HepG2 (cell line): Measurements from ENCODE around the gene PCLO. TPM values are rescaled to one million over a fixed set of nuclear protein-coding genes. Genes with fewer than 3 reads are reported as not detected.

ENCODE experiments used
- ATAC-seq: fragments of 200-7000 bp; cut with Tn5 transposase; 3 replicates; pipeline ENCODE4 v1.9.1; 2020; ENCODE audit warnings: mild to moderate bottlenecking, moderate library complexity
- BruUV-seq: library from RNA; stranded (reverse); fragments of 400-500 nt; replicated peaks from 2 replicates; lab custom pipeline; 2021; lab: Mats Ljungman, UMichigan
- CTCF ChIA-PET: fragments of 300-600 bp; formaldehyde crosslinking; extraction: SDS; loops from one replicate; lab custom pipeline; 2021; ENCODE audit warnings: low total read pairs, inconsistent platforms, low intra/inter-chr PET ratio; lab: Yijun Ruan, JAX
- POLR2A ChIA-PET: fragments of 350-600 bp; sonication (Branson Sonifier 250); formaldehyde crosslinking; loops from one replicate; lab custom pipeline; 2020; ENCODE audit warnings: antibody characterized with exemption, inconsistent platforms; lab: Yijun Ruan, JAX
- DNase-seq: peaks from one replicate; pipeline ENCODE4 v3.0.0-alpha.2; 2015; ENCODE audit warnings: low spot score
- FAIRE-seq: peaks from 3 replicates; lab custom pipeline; 2011; peaks lifted over from hg19 to GRCh38; lab: Jason Lieb, UNC
- H2AFZ ChIP-seq: one replicate; pipeline ENCODE4 v1.6.1; 2011; ENCODE audit warnings: low read length, inconsistent platforms
- H3K27ac ChIP-seq: fragments of 300-600 bp; 3 replicates; pipeline ENCODE4 v1.8.0; 2011; ENCODE audit warnings: mixed run types, mild to moderate bottlenecking, mixed read lengths, low read length, inconsistent platforms; ENCODE audit not compliant: insufficient read depth; ENCODE audit errors: extremely low read length
- H3K27me3 ChIP-seq, 2 experiments: fragments of 200-600 bp in 1 of 2; 2 replicates in 1 of 2; 3 replicates in 1 of 2; pipeline versions ENCODE4 v1.6.0 to v1.8.0; 2011; ENCODE audit warnings: low read length in 2 of 2, mild to moderate bottlenecking in 2 of 2, moderate library complexity in 2 of 2, inconsistent platforms in 1 of 2; ENCODE audit not compliant: insufficient read depth in 2 of 2, control insufficient read depth in 1 of 2
- H3K36me3 ChIP-seq, 2 experiments: fragments of 200-600 bp in 1 of 2; replicated peaks in 1 of 2; 2 replicates in 1 of 2; 3 replicates in 1 of 2; pipeline versions ENCODE4 v1.5.1 to v1.8.0; 2011; ENCODE audit warnings: low read length in 2 of 2, inconsistent platforms in 1 of 2; ENCODE audit not compliant: insufficient read depth in 2 of 2, control insufficient read depth in 1 of 2
- H3K4me1 ChIP-seq: 2 replicates; pipeline ENCODE4 v1.5.1; 2012; ENCODE audit warnings: low read length, inconsistent platforms; ENCODE audit not compliant: insufficient read depth
- H3K4me2 ChIP-seq: 2 replicates; pipeline ENCODE4 v1.6.0; 2011; ENCODE audit warnings: low read depth, low read length, inconsistent platforms
- H3K4me3 ChIP-seq, 3 experiments: fragments of 200-600 bp in 1 of 3; sonication (generic), shearing (Covaris generic) in 1 of 3; replicated peaks in 1 of 3; 2 replicates each; pipeline ENCODE4 v1.5.1; 2011 to 2016; ENCODE audit warnings: low read length in 3 of 3, inconsistent platforms in 2 of 3, low read depth in 2 of 3, mild to moderate bottlenecking in 2 of 3, control low read depth in 1 of 3, mixed read lengths in 1 of 3; ENCODE audit not compliant: insufficient read depth in 1 of 3
- H3K79me2 ChIP-seq: one replicate; pipeline ENCODE4 v1.6.1; 2011; ENCODE audit warnings: low read length, inconsistent platforms; ENCODE audit not compliant: insufficient read depth
- H3K9ac ChIP-seq: 2 replicates; pipeline ENCODE4 v1.6.0; 2011; ENCODE audit warnings: mild to moderate bottlenecking, low read depth, low read length, inconsistent platforms; ENCODE audit not compliant: insufficient read depth
- H3K9me3 ChIP-seq: 2 replicates; pipeline ENCODE4 v1.5.1; 2012; ENCODE audit warnings: mild to moderate bottlenecking, low read length
- H4K20me1 ChIP-seq: 2 replicates; pipeline ENCODE4 v1.6.0; 2011; ENCODE audit warnings: inconsistent platforms, mild to moderate bottlenecking, low read length, moderate library complexity; ENCODE audit not compliant: insufficient read depth
- ARNT2 ChIP-seq: sonication (generic); formaldehyde crosslinking; IDR thresholded peaks from 2 replicates; pipeline ENCODE4 v1.8.0; 2022; ENCODE audit warnings: mild to moderate bottlenecking, low read depth, missing genetic modification reagents, moderate library complexity
- KLF13 ChIP-seq: sonication (generic); formaldehyde crosslinking; IDR thresholded peaks from 2 replicates; pipeline ENCODE4 v1.4.0; 2020; ENCODE audit warnings: mild to moderate bottlenecking, missing genetic modification reagents
- NPAS2 ChIP-seq: sonication (generic); formaldehyde crosslinking; IDR thresholded peaks from 2 replicates; pipeline ENCODE4 v1.8.0; 2022; ENCODE audit warnings: mild to moderate bottlenecking, missing genetic modification reagents, borderline replicate concordance
- POGZ ChIP-seq: sonication (generic); formaldehyde crosslinking; IDR thresholded peaks from 2 replicates; pipeline ENCODE4 v1.4.0; 2020; ENCODE audit warnings: mild to moderate bottlenecking, missing genetic modification reagents
- SMARCC2 ChIP-seq: fragments of 450-650 bp; IDR thresholded peaks from 2 replicates; pipeline ENCODE4 v1.6.1; 2017; ENCODE audit warnings: antibody characterized with exemption, mild to moderate bottlenecking
- THYN1 ChIP-seq: sonication (generic); formaldehyde crosslinking; IDR thresholded peaks from 2 replicates; pipeline ENCODE4 v1.8.1; 2023; ENCODE audit warnings: low read depth, mild to moderate bottlenecking, moderate library complexity, missing genetic modification reagents, borderline replicate concordance
- ZNF670 ChIP-seq: sonication (generic); formaldehyde crosslinking; IDR thresholded peaks from 2 replicates; pipeline ENCODE4 v1.8.0; 2022; ENCODE audit warnings: mild to moderate bottlenecking, missing genetic modification reagents, borderline replicate concordance
- ZNF746 ChIP-seq: sonication (generic); formaldehyde crosslinking; IDR thresholded peaks from 2 replicates; pipeline ENCODE4 v1.8.0; 2022; ENCODE audit warnings: mild to moderate bottlenecking, missing genetic modification reagents
- ZNF792 ChIP-seq: IDR thresholded peaks from 2 replicates; pipeline ENCODE4 v1.6.1; 2016
- WGBS: methylation state at CpG from one replicate; pipeline ENCODE4 v1.1.6; 2017; ENCODE audit warnings: low lambda C conversion rate; 5-methylcytosine and 5-hydroxymethylcytosine counted together
- in situ Hi-C: cut with HindIII; loops from 2 replicates; pipeline ENCODE4 v1.10.0; 2017; ENCODE audit warnings: low pct_unique_long_range_greater_than_20kb; ENCODE audit not compliant: extremely low pct_ligation_motif_present
- intact Hi-C: fragments of 100-400 bp; cut with micrococcal nuclease; formaldehyde crosslinking; loops from one replicate; pipeline ENCODE4 v1.10.0; 2022; ENCODE audit not compliant: unreplicated experiment
- polyA plus RNA-seq, 8 experiments: library from polyadenylated mRNA; depleted of rRNA in 3 of 8; stranded (reverse) in 7 of 8; unstranded in 1 of 8; fragments of >200 nt; fragmentation: Illumina TruSeq in 4 of 8; extraction: Trizol in 4 of 8; gene quantifications; 2 replicates each; pipeline versions ENCODE4 v1.2.1 to v1.2.3, GENCODE V29; 2011 to 2016; ENCODE audit warnings: low read depth in 4 of 8, missing spikeins in 1 of 8, mixed read lengths in 1 of 8; ENCODE audit not compliant: insufficient read depth in 1 of 8
- total RNA-seq, 5 experiments: library from RNA; depleted of rRNA; stranded (reverse); fragments of >200 nt; fragmentation: Illumina TruSeq; extraction: Trizol; gene quantifications; 2 replicates each; pipeline ENCODE4 v1.2.3, GENCODE V29; 2016; ENCODE audit warnings: low read depth in 1 of 5
- TF ChIP-seq, protein P1 (sequence below): sonication (generic); formaldehyde crosslinking; IDR thresholded peaks from 2 replicates; pipeline ENCODE4 v1.4.0; 2020; ENCODE audit warnings: mild to moderate bottlenecking, missing genetic modification reagents, borderline replicate concordance
- TF ChIP-seq, protein P2 (sequence below): sonication (generic); formaldehyde crosslinking; IDR thresholded peaks from 2 replicates; pipeline ENCODE4 v1.5.1; 2020; ENCODE audit warnings: mild to moderate bottlenecking, missing genetic modification reagents, borderline replicate concordance
- TF ChIP-seq, protein P3 (sequence below): sonication (generic); formaldehyde crosslinking; IDR thresholded peaks from 2 replicates; pipeline ENCODE4 v1.4.0; 2020; ENCODE audit warnings: missing genetic modification reagents

Gene PCLO
- total and polyA plus RNA-seq, 2 of the 13 experiments (the other 11 are each of a cell fraction or from before 2014, with no cell fraction given): 0.07 to 0.29 TPM

DNA sequence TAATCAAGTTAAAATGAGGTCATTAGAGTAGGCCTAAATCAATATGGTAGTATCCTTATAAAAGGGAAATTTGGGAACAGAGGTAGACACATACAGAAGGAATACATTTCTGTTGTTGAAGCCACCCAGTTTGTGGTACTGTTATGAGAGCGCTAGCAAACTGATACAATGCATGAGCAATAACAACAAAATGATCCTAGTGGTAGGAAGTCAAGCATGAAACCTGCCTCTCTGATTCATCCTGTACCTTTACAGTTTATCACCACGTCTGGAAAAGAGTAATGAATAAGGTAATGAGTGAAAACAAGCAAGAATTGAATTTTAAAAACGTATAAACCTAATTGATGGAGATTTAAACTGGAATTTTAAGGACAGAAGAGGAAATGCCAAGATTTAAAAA, 217.2 kb downstream of the PCLO start:
- no peaks in the 10 kb centered on the region for H3K36me3 ChIP-seq
- H3K9me3 ChIP-seq: no peaks in the 10 kb centered on the region
- no peaks in the 10 kb centered on the region for H3K79me2 ChIP-seq
- in situ Hi-C loops: no loop called here
- no TSS peak for BruUV-seq
- H3K4me2 ChIP-seq: no peak overlapping the region
- ChIA-PET POLR2A (no interaction called here), CTCF (no interaction called here)
- no peak overlapping the region for H2AFZ ChIP-seq
- intact Hi-C loops: no loop called here
- 0% methylated on average over 3 of the region's 3 CpGs for WGBS
- ATAC-seq (no peak), FAIRE-seq (no peak), DNase-seq (no peak)
- H3K4me3 ChIP-seq: no peak overlapping the region
- H3K27me3 ChIP-seq: no peaks in the 10 kb centered on the region
- no peaks in the 10 kb centered on the region for H3K4me1 ChIP-seq
- H3K27ac ChIP-seq: no peak overlapping the region
- no peak overlapping the region for H3K9ac ChIP-seq
- TF ChIP-seq, protein P1, sequence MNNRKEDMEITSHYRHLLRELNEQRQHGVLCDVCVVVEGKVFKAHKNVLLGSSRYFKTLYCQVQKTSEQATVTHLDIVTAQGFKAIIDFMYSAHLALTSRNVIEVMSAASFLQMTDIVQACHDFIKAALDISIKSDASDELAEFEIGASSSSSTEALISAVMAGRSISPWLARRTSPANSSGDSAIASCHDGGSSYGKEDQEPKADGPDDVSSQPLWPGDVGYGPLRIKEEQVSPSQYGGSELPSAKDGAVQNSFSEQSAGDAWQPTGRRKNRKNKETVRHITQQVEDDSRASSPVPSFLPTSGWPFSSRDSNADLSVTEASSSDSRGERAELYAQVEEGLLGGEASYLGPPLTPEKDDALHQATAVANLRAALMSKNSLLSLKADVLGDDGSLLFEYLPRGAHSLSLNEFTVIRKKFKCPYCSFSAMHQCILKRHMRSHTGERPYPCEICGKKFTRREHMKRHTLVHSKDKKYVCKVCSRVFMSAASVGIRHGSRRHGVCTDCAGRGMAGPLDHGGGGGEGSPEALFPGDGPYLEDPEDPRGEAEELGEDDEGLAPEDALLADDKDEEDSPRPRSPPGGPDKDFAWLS: no peak
- TF ChIP-seq ZNF746 (CRISPR knock-in tag): no peak
- TF ChIP-seq NPAS2 (CRISPR knock-in tag): no peak
- TF ChIP-seq, protein P2, sequence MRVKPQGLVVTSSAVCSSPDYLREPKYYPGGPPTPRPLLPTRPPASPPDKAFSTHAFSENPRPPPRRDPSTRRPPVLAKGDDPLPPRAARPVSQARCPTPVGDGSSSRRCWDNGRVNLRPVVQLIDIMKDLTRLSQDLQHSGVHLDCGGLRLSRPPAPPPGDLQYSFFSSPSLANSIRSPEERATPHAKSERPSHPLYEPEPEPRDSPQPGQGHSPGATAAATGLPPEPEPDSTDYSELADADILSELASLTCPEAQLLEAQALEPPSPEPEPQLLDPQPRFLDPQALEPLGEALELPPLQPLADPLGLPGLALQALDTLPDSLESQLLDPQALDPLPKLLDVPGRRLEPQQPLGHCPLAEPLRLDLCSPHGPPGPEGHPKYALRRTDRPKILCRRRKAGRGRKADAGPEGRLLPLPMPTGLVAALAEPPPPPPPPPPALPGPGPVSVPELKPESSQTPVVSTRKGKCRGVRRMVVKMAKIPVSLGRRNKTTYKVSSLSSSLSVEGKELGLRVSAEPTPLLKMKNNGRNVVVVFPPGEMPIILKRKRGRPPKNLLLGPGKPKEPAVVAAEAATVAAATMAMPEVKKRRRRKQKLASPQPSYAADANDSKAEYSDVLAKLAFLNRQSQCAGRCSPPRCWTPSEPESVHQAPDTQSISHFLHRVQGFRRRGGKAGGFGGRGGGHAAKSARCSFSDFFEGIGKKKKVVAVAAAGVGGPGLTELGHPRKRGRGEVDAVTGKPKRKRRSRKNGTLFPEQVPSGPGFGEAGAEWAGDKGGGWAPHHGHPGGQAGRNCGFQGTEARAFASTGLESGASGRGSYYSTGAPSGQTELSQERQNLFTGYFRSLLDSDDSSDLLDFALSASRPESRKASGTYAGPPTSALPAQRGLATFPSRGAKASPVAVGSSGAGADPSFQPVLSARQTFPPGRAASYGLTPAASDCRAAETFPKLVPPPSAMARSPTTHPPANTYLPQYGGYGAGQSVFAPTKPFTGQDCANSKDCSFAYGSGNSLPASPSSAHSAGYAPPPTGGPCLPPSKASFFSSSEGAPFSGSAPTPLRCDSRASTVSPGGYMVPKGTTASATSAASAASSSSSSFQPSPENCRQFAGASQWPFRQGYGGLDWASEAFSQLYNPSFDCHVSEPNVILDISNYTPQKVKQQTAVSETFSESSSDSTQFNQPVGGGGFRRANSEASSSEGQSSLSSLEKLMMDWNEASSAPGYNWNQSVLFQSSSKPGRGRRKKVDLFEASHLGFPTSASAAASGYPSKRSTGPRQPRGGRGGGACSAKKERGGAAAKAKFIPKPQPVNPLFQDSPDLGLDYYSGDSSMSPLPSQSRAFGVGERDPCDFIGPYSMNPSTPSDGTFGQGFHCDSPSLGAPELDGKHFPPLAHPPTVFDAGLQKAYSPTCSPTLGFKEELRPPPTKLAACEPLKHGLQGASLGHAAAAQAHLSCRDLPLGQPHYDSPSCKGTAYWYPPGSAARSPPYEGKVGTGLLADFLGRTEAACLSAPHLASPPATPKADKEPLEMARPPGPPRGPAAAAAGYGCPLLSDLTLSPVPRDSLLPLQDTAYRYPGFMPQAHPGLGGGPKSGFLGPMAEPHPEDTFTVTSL (CRISPR knock-in tag): no peak
- TF ChIP-seq THYN1 (CRISPR knock-in tag): no peak
- TF ChIP-seq SMARCC2: no peak
- TF ChIP-seq, protein P3, sequence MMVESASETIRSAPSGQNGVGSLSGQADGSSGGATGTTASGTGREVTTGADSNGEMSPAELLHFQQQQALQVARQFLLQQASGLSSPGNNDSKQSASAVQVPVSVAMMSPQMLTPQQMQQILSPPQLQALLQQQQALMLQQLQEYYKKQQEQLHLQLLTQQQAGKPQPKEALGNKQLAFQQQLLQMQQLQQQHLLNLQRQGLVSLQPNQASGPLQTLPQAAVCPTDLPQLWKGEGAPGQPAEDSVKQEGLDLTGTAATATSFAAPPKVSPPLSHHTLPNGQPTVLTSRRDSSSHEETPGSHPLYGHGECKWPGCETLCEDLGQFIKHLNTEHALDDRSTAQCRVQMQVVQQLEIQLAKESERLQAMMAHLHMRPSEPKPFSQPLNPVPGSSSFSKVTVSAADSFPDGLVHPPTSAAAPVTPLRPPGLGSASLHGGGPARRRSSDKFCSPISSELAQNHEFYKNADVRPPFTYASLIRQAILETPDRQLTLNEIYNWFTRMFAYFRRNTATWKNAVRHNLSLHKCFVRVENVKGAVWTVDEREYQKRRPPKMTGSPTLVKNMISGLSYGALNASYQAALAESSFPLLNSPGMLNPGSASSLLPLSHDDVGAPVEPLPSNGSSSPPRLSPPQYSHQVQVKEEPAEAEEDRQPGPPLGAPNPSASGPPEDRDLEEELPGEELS (CRISPR knock-in tag): no peak
- TF ChIP-seq KLF13 (CRISPR knock-in tag): no peak
- no peak for TF ChIP-seq ARNT2 (CRISPR knock-in tag)
- TF ChIP-seq ZNF670 (CRISPR knock-in tag): no peak
- no peak for TF ChIP-seq POGZ
- TF ChIP-seq ZNF792 (CRISPR knock-in tag): no peak
- no peaks in the 10 kb centered on the region for H4K20me1 ChIP-seq
